Measurements from ENCODE around the gene WNT5A.

DNA sequence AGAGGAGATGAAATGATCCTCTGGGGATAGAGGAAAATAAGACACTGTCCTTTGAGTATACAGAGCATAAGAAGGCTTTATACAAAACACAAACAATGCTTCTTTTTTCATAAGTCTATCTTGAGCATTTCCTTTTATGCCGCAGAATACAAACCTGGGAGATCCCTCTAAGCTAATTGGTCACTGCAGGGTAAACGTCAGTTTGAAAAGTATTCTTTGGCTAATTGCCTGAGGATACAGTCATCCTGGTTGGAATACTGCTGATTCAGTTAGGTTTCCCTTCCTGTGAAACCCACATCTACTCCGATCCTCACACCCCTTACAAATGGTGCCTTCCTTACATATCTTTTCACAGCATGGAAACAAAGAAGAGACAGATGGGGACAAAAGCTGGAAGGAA is 10.6 kb downstream of the WNT5A start:
- TF ChIP-seq, protein P1, sequence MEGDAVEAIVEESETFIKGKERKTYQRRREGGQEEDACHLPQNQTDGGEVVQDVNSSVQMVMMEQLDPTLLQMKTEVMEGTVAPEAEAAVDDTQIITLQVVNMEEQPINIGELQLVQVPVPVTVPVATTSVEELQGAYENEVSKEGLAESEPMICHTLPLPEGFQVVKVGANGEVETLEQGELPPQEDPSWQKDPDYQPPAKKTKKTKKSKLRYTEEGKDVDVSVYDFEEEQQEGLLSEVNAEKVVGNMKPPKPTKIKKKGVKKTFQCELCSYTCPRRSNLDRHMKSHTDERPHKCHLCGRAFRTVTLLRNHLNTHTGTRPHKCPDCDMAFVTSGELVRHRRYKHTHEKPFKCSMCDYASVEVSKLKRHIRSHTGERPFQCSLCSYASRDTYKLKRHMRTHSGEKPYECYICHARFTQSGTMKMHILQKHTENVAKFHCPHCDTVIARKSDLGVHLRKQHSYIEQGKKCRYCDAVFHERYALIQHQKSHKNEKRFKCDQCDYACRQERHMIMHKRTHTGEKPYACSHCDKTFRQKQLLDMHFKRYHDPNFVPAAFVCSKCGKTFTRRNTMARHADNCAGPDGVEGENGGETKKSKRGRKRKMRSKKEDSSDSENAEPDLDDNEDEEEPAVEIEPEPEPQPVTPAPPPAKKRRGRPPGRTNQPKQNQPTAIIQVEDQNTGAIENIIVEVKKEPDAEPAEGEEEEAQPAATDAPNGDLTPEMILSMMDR (IDR thresholded peaks at IDR 0.05): no peak
- no peak for TF ChIP-seq EP300 (IDR thresholded peaks at IDR 0.05)
- TF ChIP-seq POLR2A (IDR thresholded peaks at IDR 0.05): no peak
- no peak for TF ChIP-seq POLR2AphosphoS5 (IDR thresholded peaks at IDR 0.05)
